Thyroid gland (tissue), 4 donors: ENCODE data around the gene GOLGA3. TPM values are rescaled to one million over a fixed set of nuclear protein-coding genes. Genes with fewer than 3 reads are reported as not detected.
"Not testable (repeated sequence)": the region's sequence is repeated elsewhere in the genome, so short reads cannot be mapped to it uniquely, and the experiment has no call there.

Experiments
- DNase-seq, 2 donors: peaks; one replicate each; pipeline ENCODE4 v3.0.0-alpha.2; 2019
- H3K27ac ChIP-seq, 3 donors: fragments of 200-600 bp; sonication (generic); 1 replicate in 2 of 3; 2 replicates in 1 of 3; pipeline ENCODE4 v1.5.1; 2016 to 2019; ENCODE audit warnings: mild to moderate bottlenecking in 1 of 3, moderate library complexity in 1 of 3
- H3K27me3 ChIP-seq: fragments of 200-600 bp; sonication (generic); one replicate; pipeline ENCODE4 v1.5.1; 2019
- H3K36me3 ChIP-seq, 2 donors: fragments of 200-600 bp; sonication (generic); one replicate each; pipeline ENCODE4 v1.5.1; 2016 to 2019
- H3K4me1 ChIP-seq, 2 donors: fragments of 200-600 bp; sonication (generic); one replicate each; pipeline ENCODE4 v1.5.1; 2017 to 2019
- H3K4me3 ChIP-seq, 3 donors: fragments of 200-600 bp; sonication (generic); replicated peaks in 1 of 3; 1 replicate in 2 of 3; 2 replicates in 1 of 3; pipeline ENCODE4 v1.5.1; 2016; ENCODE audit warnings: mild to moderate bottlenecking in 1 of 3
- H3K9me3 ChIP-seq: fragments of 200-600 bp; sonication (generic); one replicate; pipeline ENCODE4 v1.5.1; 2017
- POLR2A ChIP-seq, 2 donors: fragments of 450-650 bp; IDR thresholded peaks; one replicate each; pipeline ENCODE4 v1.6.1; 2017; ENCODE audit warnings: antibody characterized with exemption in 2 of 2, mild to moderate bottlenecking in 2 of 2, moderate library complexity in 1 of 2
- WGBS, 2 donors: methylation state at CpG; one replicate each; pipeline ENCODE4 v1.1.5; 2017; 5-methylcytosine and 5-hydroxymethylcytosine counted together
- intact Hi-C: fragments of 100-400 bp; cut with DNase I; formaldehyde crosslinking; loops from one replicate; pipeline ENCODE4 v1.15.1; 2023
- total RNA-seq, 4 donors: library from RNA; depleted of rRNA; stranded (reverse); fragments of >200 nt; gene quantifications; one replicate each; pipeline ENCODE4 v1.2.3, GENCODE V29; 2016
- TF ChIP-seq, protein P1 (sequence below), 6 experiments: fragments of 200-600 bp in 3 of 6; fragments of 450-650 bp in 3 of 6; sonication (generic) in 3 of 6; IDR thresholded peaks; one replicate each; pipeline ENCODE4 v1.5.1; 2016 to 2019; ENCODE audit warnings: antibody characterized with exemption in 6 of 6, mild to moderate bottlenecking in 2 of 6, inconsistent platforms in 1 of 6, moderate library complexity in 1 of 6

Gene GOLGA3
- total RNA-seq, 4 donors from 2014 or later = 73.8 to 106 (median 88.8) TPM

GRCh38 chr12:132856581-132856980, 27.9 kb upstream of the GOLGA3 start:
- 96 to 99% methylated on average over 7 to 15 of the region's 17 CpGs for WGBS, 2 donors
- TF ChIP-seq, protein P1, sequence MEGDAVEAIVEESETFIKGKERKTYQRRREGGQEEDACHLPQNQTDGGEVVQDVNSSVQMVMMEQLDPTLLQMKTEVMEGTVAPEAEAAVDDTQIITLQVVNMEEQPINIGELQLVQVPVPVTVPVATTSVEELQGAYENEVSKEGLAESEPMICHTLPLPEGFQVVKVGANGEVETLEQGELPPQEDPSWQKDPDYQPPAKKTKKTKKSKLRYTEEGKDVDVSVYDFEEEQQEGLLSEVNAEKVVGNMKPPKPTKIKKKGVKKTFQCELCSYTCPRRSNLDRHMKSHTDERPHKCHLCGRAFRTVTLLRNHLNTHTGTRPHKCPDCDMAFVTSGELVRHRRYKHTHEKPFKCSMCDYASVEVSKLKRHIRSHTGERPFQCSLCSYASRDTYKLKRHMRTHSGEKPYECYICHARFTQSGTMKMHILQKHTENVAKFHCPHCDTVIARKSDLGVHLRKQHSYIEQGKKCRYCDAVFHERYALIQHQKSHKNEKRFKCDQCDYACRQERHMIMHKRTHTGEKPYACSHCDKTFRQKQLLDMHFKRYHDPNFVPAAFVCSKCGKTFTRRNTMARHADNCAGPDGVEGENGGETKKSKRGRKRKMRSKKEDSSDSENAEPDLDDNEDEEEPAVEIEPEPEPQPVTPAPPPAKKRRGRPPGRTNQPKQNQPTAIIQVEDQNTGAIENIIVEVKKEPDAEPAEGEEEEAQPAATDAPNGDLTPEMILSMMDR (IDR thresholded peaks at IDR 0.05) = no peak
- no peak for TF ChIP-seq POLR2A (IDR thresholded peaks at IDR 0.05)
- intact Hi-C loops = no loop called here

DNA sequence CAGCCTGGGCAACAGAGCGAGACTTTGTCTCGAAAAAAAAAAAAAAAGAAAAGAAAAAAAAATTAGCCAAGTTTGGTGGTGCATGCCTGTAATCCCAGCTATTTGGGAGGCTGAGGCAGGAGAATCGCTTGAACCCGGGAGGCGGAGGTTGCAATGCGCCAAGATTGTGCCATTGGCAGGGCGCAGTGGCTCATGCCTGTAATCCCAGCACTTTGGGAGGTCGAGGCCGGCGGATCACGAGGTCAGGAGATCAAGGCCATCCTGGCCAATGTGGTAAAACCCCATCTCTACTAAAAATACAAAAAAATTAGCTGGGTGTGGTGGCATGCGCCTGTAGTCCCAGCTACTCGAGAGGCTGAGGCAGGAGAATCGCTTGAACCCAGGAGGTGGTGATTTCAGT, 26.5 kb upstream of the GOLGA3 start:
- peaks cover 85 to 87% of the 10 kb centered on the region in 2 donors for H3K36me3 ChIP-seq
- H3K27me3 ChIP-seq, H3K4me3 ChIP-seq, DNase-seq, H3K9me3 ChIP-seq, H3K27ac ChIP-seq, H3K4me1 ChIP-seq, intact Hi-C loops: not testable (repeated sequence)
- 96 to 97% methylated on average over 14 of the region's 14 CpGs for WGBS, 2 donors

More at GRCh38 chr12:132856581-132856980, 27.9 kb upstream of the GOLGA3 start:
- H3K9me3 ChIP-seq = no peaks in the 10 kb centered on the region
- no peak overlapping the region for H3K27ac ChIP-seq
- no peaks in the 10 kb centered on the region for H3K4me1 ChIP-seq
- H3K4me3 ChIP-seq = no peak overlapping the region
- no peak for DNase-seq
- peaks cover 85 to 87% of the 10 kb centered on the region in 2 donors for H3K36me3 ChIP-seq
- no peaks in the 10 kb centered on the region for H3K27me3 ChIP-seq

- no peak for DNase-seq
- no peaks in the 10 kb centered on the region for H3K4me1 ChIP-seq
- H3K4me3 ChIP-seq = no peak overlapping the region
- 94 to 95% methylated on average over 41 to 42 of the region's 51 CpGs for WGBS, 2 donors
- H3K36me3 ChIP-seq = peaks cover 74 to 77% of the 10 kb centered on the region in 2 donors
- H3K27ac ChIP-seq = no peak overlapping the region
- TF ChIP-seq, protein P1 (IDR thresholded peaks at IDR 0.05) = no peak
- TF ChIP-seq POLR2A (IDR thresholded peaks at IDR 0.05) = no peak
- no peaks in the 10 kb centered on the region for H3K27me3 ChIP-seq
- intact Hi-C loops = no loop called here
- H3K9me3 ChIP-seq = no peaks in the 10 kb centered on the region
These were observed 24.8 kb upstream of the GOLGA3 start for GRCh38 chr12:132853285-132854092.

DNA sequence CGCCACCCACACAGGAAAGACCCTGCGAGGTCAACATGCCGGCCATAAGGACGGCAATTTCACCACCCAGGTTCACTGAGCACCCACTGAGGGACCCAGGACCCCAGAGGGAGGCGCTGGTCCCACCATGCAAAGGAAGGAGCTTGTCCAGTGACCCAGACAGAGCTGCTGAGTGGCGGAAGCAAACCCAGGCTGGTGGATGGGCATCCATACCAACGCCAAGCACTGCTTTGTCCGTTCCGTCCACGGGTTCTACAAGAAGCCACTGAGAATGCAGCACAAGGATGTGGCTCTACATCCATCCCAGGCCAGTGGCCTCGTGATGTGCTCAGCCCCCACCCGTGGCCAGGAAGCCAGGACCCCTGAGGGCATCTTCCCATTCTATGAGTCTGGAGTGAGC, 23.8 kb upstream of the GOLGA3 start:
- TF ChIP-seq POLR2A (IDR thresholded peaks at IDR 0.05) = no peak
- TF ChIP-seq, protein P1 (IDR thresholded peaks at IDR 0.05) = no peak
- DNase-seq = no peak
- WGBS, 2 donors = 90 to 97% methylated on average over 10 to 12 of the region's 12 CpGs
- Histone ChIP-seq H3K27me3 (no peaks in the 10 kb centered on the region), H3K9me3 (no peaks in the 10 kb centered on the region), H3K4me1 (no peaks in the 10 kb centered on the region), H3K4me3 (no peak overlapping the region), H3K36me3 (peaks cover 69 to 78% of the 10 kb centered on the region in 2 donors), H3K27ac (no peak overlapping the region)
- intact Hi-C loops = no loop called here

DNA sequence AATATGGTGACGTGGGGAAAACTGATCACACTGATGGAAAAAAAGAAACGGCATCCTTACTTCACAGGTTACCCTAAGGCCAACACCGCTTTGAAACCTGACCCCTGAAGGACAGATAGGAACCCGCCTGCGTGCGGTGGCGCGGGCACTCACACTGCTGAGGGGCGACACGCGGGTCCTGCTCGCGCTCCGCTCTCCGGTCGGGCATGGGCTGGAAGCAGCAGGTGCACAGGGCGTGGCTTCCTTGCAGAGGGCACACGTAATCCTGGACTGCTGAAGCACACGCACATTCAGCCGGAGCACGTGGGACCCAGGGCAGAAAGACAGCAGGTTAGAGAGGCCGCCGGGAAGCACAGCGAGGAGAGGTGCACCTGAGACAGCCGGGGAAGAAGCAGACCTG, 22.8 kb upstream of the GOLGA3 start:
- Histone ChIP-seq H3K4me1 (no peaks in the 10 kb centered on the region), H3K4me3 (no peak overlapping the region), H3K9me3 (no peaks in the 10 kb centered on the region), H3K27ac (no peak overlapping the region), H3K27me3 (no peaks in the 10 kb centered on the region), H3K36me3 (peaks cover 71 to 80% of the 10 kb centered on the region in 2 donors)
- intact Hi-C loops = no loop called here
- TF ChIP-seq, protein P1 (IDR thresholded peaks at IDR 0.05) = no peak
- TF ChIP-seq POLR2A (IDR thresholded peaks at IDR 0.05) = no peak
- WGBS, 2 donors = 92 to 96% methylated on average over 19 to 25 of the region's 25 CpGs
- DNase-seq = no peak
